ENCODE results near the gene COL4A2. TPM values are rescaled to one million over a fixed set of nuclear protein-coding genes. Genes with fewer than 3 reads are reported as not detected.

COL4A2 gene
- total RNA-seq, 1 donor from 2014 or later, result 91.2 TPM

- DNase-seq, result no peak
- intact Hi-C loops (cut with DNase I), result no loop called here
- ATAC-seq (ENCODE audit: poor library complexity), result no peak
Observed at GRCh38 chr13:110285991-110286832, 20.9 kb upstream of the COL4A2 start.

- peak; percentile 66 for ATAC-seq (ENCODE audit: poor library complexity)
- intact Hi-C loops (cut with DNase I), result no loop called here
- DNase-seq, result no peak
Observed at GRCh38 chr13:110286833-110287819, 20.0 kb upstream of the COL4A2 start.

- DNase-seq, result no peak
- intact Hi-C loops (cut with DNase I), result no loop called here
- no peak for ATAC-seq (ENCODE audit: poor library complexity)
Observed at GRCh38 chr13:110289174-110289573, 17.9 kb upstream of the COL4A2 start.

- intact Hi-C loops (cut with DNase I), result no loop called here
- no peak for ATAC-seq (ENCODE audit: poor library complexity)
- no peak for DNase-seq
Observed at GRCh38 chr13:110289661-110290060, 17.4 kb upstream of the COL4A2 start.

- DNase-seq (no peak), ATAC-seq (ENCODE audit: poor library complexity) (no peak)
- intact Hi-C loops (cut with DNase I), result no loop called here
Observed at GRCh38 chr13:110290153-110290552, 16.9 kb upstream of the COL4A2 start.

GRCh38 chr13:110290826-110291225 lies 16.3 kb upstream of the COL4A2 start:
- DNase-seq, result no peak
- ATAC-seq (ENCODE audit: poor library complexity), result no peak
- intact Hi-C loops (cut with DNase I), result no loop called here

GRCh38 chr13:110291286-110291685 lies 15.8 kb upstream of the COL4A2 start:
- intact Hi-C loops (cut with DNase I), result no loop called here
- ATAC-seq (ENCODE audit: poor library complexity) (no peak), DNase-seq (no peak)

GRCh38 chr13:110293037-110293436 lies 14.0 kb upstream of the COL4A2 start:
- ATAC-seq (ENCODE audit: poor library complexity) (peak; percentile 30), DNase-seq (no peak)
- intact Hi-C loops (cut with DNase I), result no loop called here

- DNase-seq (no peak), ATAC-seq (ENCODE audit: poor library complexity) (peak; percentile 65)
- intact Hi-C loops (cut with DNase I), result no loop called here
Observed at GRCh38 chr13:110293649-110294048, 13.4 kb upstream of the COL4A2 start.

GRCh38 chr13:110294146-110294545 lies 12.9 kb upstream of the COL4A2 start:
- no peak for DNase-seq
- peak; percentile 71 for ATAC-seq (ENCODE audit: poor library complexity)
- intact Hi-C loops (cut with DNase I), result no loop called here

- ATAC-seq (ENCODE audit: poor library complexity) (no peak), DNase-seq (no peak)
- intact Hi-C loops (cut with DNase I), result no loop called here
Observed at GRCh38 chr13:110294622-110295021, 12.5 kb upstream of the COL4A2 start.

GRCh38 chr13:110297011-110297410 lies 10.1 kb upstream of the COL4A2 start:
- no peak for DNase-seq
- no peak for ATAC-seq (ENCODE audit: poor library complexity)
- intact Hi-C loops (cut with DNase I), result no loop called here

GRCh38 chr13:110297766-110298504 lies 9.1 kb upstream of the COL4A2 start:
- ATAC-seq (ENCODE audit: poor library complexity), result no peak
- DNase-seq, result no peak
- intact Hi-C loops (cut with DNase I), result no loop called here

- ATAC-seq (ENCODE audit: poor library complexity) (peak; percentile 35), DNase-seq (peak; percentile 69)
- intact Hi-C loops (cut with DNase I), result no loop called here
Observed at GRCh38 chr13:110298505-110299282, 8.4 kb upstream of the COL4A2 start.

- no peak for ATAC-seq (ENCODE audit: poor library complexity)
- intact Hi-C loops (cut with DNase I), result no loop called here
- no peak for DNase-seq
Observed at GRCh38 chr13:110299283-110299840, 7.7 kb upstream of the COL4A2 start.

GRCh38 chr13:110300090-110300815 lies 6.8 kb upstream of the COL4A2 start:
- intact Hi-C loops (cut with DNase I), result loop anchor here (5.0 kb wide), 1 partner anchor 43 kb away; no protein-coding TSS in a partner anchor
- no peak for DNase-seq
- no peak for ATAC-seq (ENCODE audit: poor library complexity)

GRCh38 chr13:110301083-110301482 lies 6.0 kb upstream of the COL4A2 start:
- no peak for DNase-seq
- no peak for ATAC-seq (ENCODE audit: poor library complexity)
- intact Hi-C loops (cut with DNase I), result loop anchor here (5.0 kb wide), 1 partner anchor 44 kb away; no protein-coding TSS in a partner anchor

Data from Right ventricle myocardium superior (tissue), 1 donor.